ENCODE data around the gene CLASRP.

- TF ChIP-seq CTCF (IDR thresholded peaks at IDR 0.05) (no peak), EHF (CRISPR knock-in tag; IDR thresholded peaks at IDR 0.05) (no peak), BCL3 (IDR thresholded peaks at IDR 0.05) (no peak), JUN (IDR thresholded peaks at IDR 0.05) (no peak), EP300 (IDR thresholded peaks at IDR 0.05) (no peak), RARB (CRISPR knock-in tag; IDR thresholded peaks at IDR 0.05) (no peak), POLR2A (IDR thresholded peaks at IDR 0.05; ENCODE audit: low read length) (no peak), SMC3 (IDR thresholded peaks at IDR 0.05) (no peak), NPAS2 (CRISPR knock-in tag; IDR thresholded peaks at IDR 0.05; ENCODE audit: borderline replicate concordance) (no peak), HOXB5 (CRISPR knock-in tag; IDR thresholded peaks at IDR 0.05) (no peak), MYC (IDR thresholded peaks at IDR 0.05; ENCODE audit: borderline replicate concordance, low read length) (no peak)
These were observed 8.4 kb downstream of the CLASRP start for GRCh38 chr19:45047188-45047797.

All from A549 (cell line).